ENCODE results near the gene CDC20. TPM values are rescaled to one million over a fixed set of nuclear protein-coding genes. Genes with fewer than 3 reads are reported as not detected.

The CDC20 gene
- total RNA-seq, 1 donor from 2014 or later, result 24.3 TPM

GRCh38 chr1:43349594-43350306, 9.0 kb upstream of the CDC20 start:
- no peaks in the 10 kb centered on the region for H3K36me3 Mint-ChIP-seq (ENCODE audit: low read depth, unreplicated experiment)
- no peak for DNase-seq (ENCODE audit: low spot score)
- H3K4me3 Mint-ChIP-seq (ENCODE audit: unreplicated experiment), result peak overlapping the region; percentile 90
- H3K9me3 Mint-ChIP-seq (ENCODE audit: unreplicated experiment), result no peaks in the 10 kb centered on the region
- H3K27ac Mint-ChIP-seq (ENCODE audit: unreplicated experiment), result peak overlapping the region; percentile 91
- peaks cover 15% of the 10 kb centered on the region for H3K4me1 Mint-ChIP-seq (ENCODE audit: unreplicated experiment)
- TF ChIP-seq CTCF (IDR thresholded peaks at IDR 0.05; ENCODE audit: unreplicated experiment), result no peak
- peaks cover 14% of the 10 kb centered on the region for H3K27me3 Mint-ChIP-seq (ENCODE audit: unreplicated experiment)

- Mint-ChIP-seq H3K27ac (ENCODE audit: unreplicated experiment) (no peak overlapping the region), H3K4me1 (ENCODE audit: unreplicated experiment) (peaks cover 14% of the 10 kb centered on the region), H3K9me3 (ENCODE audit: unreplicated experiment) (no peaks in the 10 kb centered on the region), H3K36me3 (ENCODE audit: low read depth, unreplicated experiment) (no peaks in the 10 kb centered on the region), H3K4me3 (ENCODE audit: unreplicated experiment) (no peak overlapping the region), H3K27me3 (ENCODE audit: unreplicated experiment) (peaks cover 15% of the 10 kb centered on the region)
- TF ChIP-seq CTCF (IDR thresholded peaks at IDR 0.05; ENCODE audit: unreplicated experiment), result no peak
- DNase-seq (ENCODE audit: low spot score), result no peak
Measured at GRCh38 chr1:43350976-43351375, 7.8 kb upstream of the CDC20 start.

- Mint-ChIP-seq H3K4me3 (ENCODE audit: unreplicated experiment) (no peak overlapping the region), H3K36me3 (ENCODE audit: low read depth, unreplicated experiment) (no peaks in the 10 kb centered on the region), H3K27ac (ENCODE audit: unreplicated experiment) (no peak overlapping the region), H3K4me1 (ENCODE audit: unreplicated experiment) (peaks cover 12% of the 10 kb centered on the region), H3K9me3 (ENCODE audit: unreplicated experiment) (no peaks in the 10 kb centered on the region), H3K27me3 (ENCODE audit: unreplicated experiment) (peaks cover 16% of the 10 kb centered on the region)
- no peak for TF ChIP-seq CTCF (IDR thresholded peaks at IDR 0.05; ENCODE audit: unreplicated experiment)
- DNase-seq (ENCODE audit: low spot score), result no peak
Measured at GRCh38 chr1:43351421-43352350, 7.1 kb upstream of the CDC20 start.

GRCh38 chr1:43352351-43352705, 6.5 kb upstream of the CDC20 start:
- H3K27me3 Mint-ChIP-seq (ENCODE audit: unreplicated experiment), result peaks cover 16% of the 10 kb centered on the region
- no peaks in the 10 kb centered on the region for H3K36me3 Mint-ChIP-seq (ENCODE audit: low read depth, unreplicated experiment)
- no peaks in the 10 kb centered on the region for H3K9me3 Mint-ChIP-seq (ENCODE audit: unreplicated experiment)
- peaks cover 12% of the 10 kb centered on the region for H3K4me1 Mint-ChIP-seq (ENCODE audit: unreplicated experiment)
- H3K4me3 Mint-ChIP-seq (ENCODE audit: unreplicated experiment), result no peak overlapping the region
- TF ChIP-seq CTCF (IDR thresholded peaks at IDR 0.05; ENCODE audit: unreplicated experiment), result no peak
- peak overlapping the region; percentile 10 for H3K27ac Mint-ChIP-seq (ENCODE audit: unreplicated experiment)
- DNase-seq (ENCODE audit: low spot score), result no peak

GRCh38 chr1:43352881-43353280, 5.9 kb upstream of the CDC20 start:
- no peaks in the 10 kb centered on the region for H3K36me3 Mint-ChIP-seq (ENCODE audit: low read depth, unreplicated experiment)
- peak overlapping the region; percentile 16 for H3K27ac Mint-ChIP-seq (ENCODE audit: unreplicated experiment)
- H3K4me3 Mint-ChIP-seq (ENCODE audit: unreplicated experiment), result no peak overlapping the region
- no peak for DNase-seq (ENCODE audit: low spot score)
- no peak for TF ChIP-seq CTCF (IDR thresholded peaks at IDR 0.05; ENCODE audit: unreplicated experiment)
- H3K27me3 Mint-ChIP-seq (ENCODE audit: unreplicated experiment), result peaks cover 16% of the 10 kb centered on the region
- peaks cover 14% of the 10 kb centered on the region for H3K4me1 Mint-ChIP-seq (ENCODE audit: unreplicated experiment)
- H3K9me3 Mint-ChIP-seq (ENCODE audit: unreplicated experiment), result no peaks in the 10 kb centered on the region

All from endothelial cell (in vitro differentiated cells).